GM18519 (cell line): ENCODE data around the gene ATP2B1.

ENCODE experiments used
- ATAC-seq: cut with Tn5 transposase; IDR thresholded peaks from one replicate; pipeline ENCODE4 v1.9.1; 2021; ENCODE audit warnings: mild to moderate bottlenecking, moderate library complexity; ENCODE audit not compliant: unreplicated experiment, low FRiP score

Gene ATP2B1

GRCh38 chr12:89695100-89695499, 13.5 kb downstream of the ATP2B1 start:
- no peak for ATAC-seq

GRCh38 chr12:89694542-89694941, 14.1 kb downstream of the ATP2B1 start:
- no peak for ATAC-seq

GRCh38 chr12:89693639-89694202, 14.9 kb downstream of the ATP2B1 start:
- ATAC-seq, result no peak

GRCh38 chr12:89692439-89692838, 16.2 kb downstream of the ATP2B1 start:
- ATAC-seq, result no peak

- ATAC-seq, result no peak
These were observed 17.0 kb downstream of the ATP2B1 start for GRCh38 chr12:89691659-89692058.

- ATAC-seq, result no peak
These were observed 17.7 kb downstream of the ATP2B1 start for GRCh38 chr12:89690925-89691324.

GRCh38 chr12:89689306-89689705, 19.3 kb downstream of the ATP2B1 start:
- ATAC-seq, result no peak

GRCh38 chr12:89686311-89686710, 22.3 kb downstream of the ATP2B1 start:
- ATAC-seq, result no peak

GRCh38 chr12:89685363-89685972, 23.2 kb downstream of the ATP2B1 start:
- ATAC-seq, result no peak

GRCh38 chr12:89684136-89684535, 24.5 kb downstream of the ATP2B1 start:
- ATAC-seq, result no peak

GRCh38 chr12:89682284-89682683, 26.4 kb downstream of the ATP2B1 start:
- ATAC-seq, result no peak

GRCh38 chr12:89680409-89680808, 28.2 kb downstream of the ATP2B1 start:
- ATAC-seq, result no peak

GRCh38 chr12:89679631-89680030, 29.0 kb downstream of the ATP2B1 start:
- no peak for ATAC-seq

GRCh38 chr12:89678225-89678624, 30.4 kb downstream of the ATP2B1 start:
- ATAC-seq, result no peak

GRCh38 chr12:89676930-89677329, 31.7 kb downstream of the ATP2B1 start:
- no peak for ATAC-seq

GRCh38 chr12:89674326-89674942, 34.2 kb downstream of the ATP2B1 start:
- ATAC-seq, result no peak

GRCh38 chr12:89673603-89674002, 35.0 kb downstream of the ATP2B1 start:
- ATAC-seq, result no peak

- no peak for ATAC-seq
These were observed 36.1 kb downstream of the ATP2B1 start for GRCh38 chr12:89672589-89672979.

GRCh38 chr12:89671469-89671868, 37.2 kb downstream of the ATP2B1 start:
- no peak for ATAC-seq

- no peak for ATAC-seq
These were observed 39.4 kb downstream of the ATP2B1 start for GRCh38 chr12:89669197-89669596.

GRCh38 chr12:89665556-89665955, 43.1 kb downstream of the ATP2B1 start:
- ATAC-seq, result no peak

- no peak for ATAC-seq
These were observed 44.2 kb downstream of the ATP2B1 start for GRCh38 chr12:89664441-89664840.
